Endothelial cell (in vitro differentiated cells): ENCODE measurements around the gene KIF21A. TPM values are rescaled to one million over a fixed set of nuclear protein-coding genes. Genes with fewer than 3 reads are reported as not detected.

Experiments used
- DNase-seq: peaks from one replicate; pipeline ENCODE4 v3.0.0; 2021; ENCODE audit warnings: low spot score
- H3K27ac Mint-ChIP-seq: one replicate; pipeline ENCODE4 v1.8.0; 2021; ENCODE audit warnings: mixed read lengths, inconsistent platforms; ENCODE audit not compliant: unreplicated experiment
- H3K27me3 Mint-ChIP-seq: one replicate; pipeline ENCODE4 v1.8.0; 2021; ENCODE audit warnings: mild to moderate bottlenecking, moderate library complexity, mixed read lengths, inconsistent platforms; ENCODE audit not compliant: unreplicated experiment
- H3K36me3 Mint-ChIP-seq: one replicate; pipeline ENCODE4 v1.8.0; 2021; ENCODE audit warnings: mild to moderate bottlenecking, low read depth, mixed read lengths, inconsistent platforms; ENCODE audit not compliant: unreplicated experiment
- H3K4me1 Mint-ChIP-seq: one replicate; pipeline ENCODE4 v1.8.0; 2021; ENCODE audit warnings: mild to moderate bottlenecking, mixed read lengths, inconsistent platforms; ENCODE audit not compliant: unreplicated experiment
- H3K4me3 Mint-ChIP-seq: one replicate; pipeline ENCODE4 v1.8.0; 2021; ENCODE audit warnings: mild to moderate bottlenecking, mixed read lengths, inconsistent platforms; ENCODE audit not compliant: unreplicated experiment
- H3K9me3 Mint-ChIP-seq: one replicate; pipeline ENCODE4 v1.8.0; 2021; ENCODE audit warnings: mixed read lengths, inconsistent platforms; ENCODE audit not compliant: unreplicated experiment
- CTCF ChIP-seq: fragments of 200-600 bp; sonication (generic); IDR thresholded peaks from one replicate; pipeline ENCODE4 v1.5.0; 2021; ENCODE audit warnings: antibody characterized with exemption; ENCODE audit not compliant: unreplicated experiment
- total RNA-seq: library from RNA; stranded (reverse); fragmentation: NEBNext Ultra II Directional; extraction: Animal tissue kit (Norgen Biotek cat#: 25700); gene quantifications from one replicate; pipeline ENCODE4 v1.2.1, GENCODE V29; 2021; ENCODE audit not compliant: unreplicated experiment

Gene KIF21A
- total RNA-seq, 1 donor from 2014 or later: 2.9 TPM

- TF ChIP-seq CTCF: no peak
- no peak overlapping the region for H3K27ac Mint-ChIP-seq
- H3K4me3 Mint-ChIP-seq: no peak overlapping the region
- H3K9me3 Mint-ChIP-seq: no peaks in the 10 kb centered on the region
- no peaks in the 10 kb centered on the region for H3K4me1 Mint-ChIP-seq
- DNase-seq: no peak
- no peaks in the 10 kb centered on the region for H3K36me3 Mint-ChIP-seq
- H3K27me3 Mint-ChIP-seq: no peaks in the 10 kb centered on the region
Measured at GRCh38 chr12:39435531-39435930, 7.4 kb downstream of the KIF21A start.

GRCh38 chr12:39431797-39432196 is 11.1 kb downstream of the KIF21A start:
- no peak for DNase-seq
- no peak for TF ChIP-seq CTCF
- no peaks in the 10 kb centered on the region for H3K4me1 Mint-ChIP-seq
- no peaks in the 10 kb centered on the region for H3K9me3 Mint-ChIP-seq
- no peak overlapping the region for H3K4me3 Mint-ChIP-seq
- no peak overlapping the region for H3K27ac Mint-ChIP-seq
- no peaks in the 10 kb centered on the region for H3K36me3 Mint-ChIP-seq
- H3K27me3 Mint-ChIP-seq: no peaks in the 10 kb centered on the region

GRCh38 chr12:39431002-39431796 is 11.7 kb downstream of the KIF21A start:
- no peak for TF ChIP-seq CTCF
- DNase-seq: no peak
- Mint-ChIP-seq H3K9me3 (no peaks in the 10 kb centered on the region), H3K36me3 (no peaks in the 10 kb centered on the region), H3K27ac (no peak overlapping the region), H3K4me3 (no peak overlapping the region), H3K4me1 (no peaks in the 10 kb centered on the region), H3K27me3 (no peaks in the 10 kb centered on the region)

- Mint-ChIP-seq H3K9me3 (no peaks in the 10 kb centered on the region), H3K27ac (no peak overlapping the region), H3K4me3 (no peak overlapping the region), H3K4me1 (no peaks in the 10 kb centered on the region), H3K36me3 (no peaks in the 10 kb centered on the region), H3K27me3 (no peaks in the 10 kb centered on the region)
- no peak for TF ChIP-seq CTCF
- no peak for DNase-seq
Measured at GRCh38 chr12:39429809-39430208, 13.1 kb downstream of the KIF21A start.

GRCh38 chr12:39427360-39427808 is 15.5 kb downstream of the KIF21A start:
- Mint-ChIP-seq H3K36me3 (no peaks in the 10 kb centered on the region), H3K9me3 (no peaks in the 10 kb centered on the region), H3K27me3 (no peaks in the 10 kb centered on the region), H3K27ac (no peak overlapping the region), H3K4me3 (no peak overlapping the region), H3K4me1 (no peaks in the 10 kb centered on the region)
- TF ChIP-seq CTCF: no peak
- no peak for DNase-seq
